Astrocyte (in vitro differentiated cells and primary cell): ENCODE measurements around the gene ATN1.
"Not testable (repeated sequence)": the region's sequence is repeated elsewhere in the genome, so short reads cannot be mapped to it uniquely, and the experiment has no call there.

Experiments used
- EZH2 ChIP-seq: IDR thresholded peaks from 2 replicates; pipeline ENCODE4 v1.6.1; 2012; ENCODE audit warnings: mild to moderate bottlenecking, low read length, inconsistent platforms; ENCODE audit not compliant: insufficient read depth
- TF ChIP-seq, protein P1 (sequence below): IDR thresholded peaks from 2 replicates; pipeline ENCODE4 v1.5.1; 2011; ENCODE audit warnings: low read depth, mild to moderate bottlenecking, inconsistent platforms, low read length, moderate library complexity; ENCODE audit not compliant: insufficient read depth

DNA sequence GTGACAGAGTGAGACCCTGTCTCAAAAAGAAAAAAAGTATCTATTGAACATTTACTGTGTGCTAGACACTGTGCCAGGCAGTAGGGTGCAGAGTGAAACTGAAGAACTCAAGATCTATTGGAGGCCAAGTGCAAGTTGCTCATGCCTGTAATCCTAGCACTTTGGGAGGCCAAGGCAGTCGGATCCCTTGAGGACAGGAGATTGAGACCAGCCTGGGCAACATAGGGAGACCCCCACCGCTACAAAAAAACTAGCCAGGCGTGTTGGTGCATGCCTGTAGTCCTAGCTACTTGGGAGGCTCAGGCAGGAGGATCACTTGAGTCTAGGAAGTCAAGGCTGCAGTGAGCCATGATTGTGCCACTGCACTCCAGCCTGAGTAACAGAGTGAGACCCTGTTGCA lies 35.1 kb upstream of the ATN1 start:
- TF ChIP-seq, protein P1, sequence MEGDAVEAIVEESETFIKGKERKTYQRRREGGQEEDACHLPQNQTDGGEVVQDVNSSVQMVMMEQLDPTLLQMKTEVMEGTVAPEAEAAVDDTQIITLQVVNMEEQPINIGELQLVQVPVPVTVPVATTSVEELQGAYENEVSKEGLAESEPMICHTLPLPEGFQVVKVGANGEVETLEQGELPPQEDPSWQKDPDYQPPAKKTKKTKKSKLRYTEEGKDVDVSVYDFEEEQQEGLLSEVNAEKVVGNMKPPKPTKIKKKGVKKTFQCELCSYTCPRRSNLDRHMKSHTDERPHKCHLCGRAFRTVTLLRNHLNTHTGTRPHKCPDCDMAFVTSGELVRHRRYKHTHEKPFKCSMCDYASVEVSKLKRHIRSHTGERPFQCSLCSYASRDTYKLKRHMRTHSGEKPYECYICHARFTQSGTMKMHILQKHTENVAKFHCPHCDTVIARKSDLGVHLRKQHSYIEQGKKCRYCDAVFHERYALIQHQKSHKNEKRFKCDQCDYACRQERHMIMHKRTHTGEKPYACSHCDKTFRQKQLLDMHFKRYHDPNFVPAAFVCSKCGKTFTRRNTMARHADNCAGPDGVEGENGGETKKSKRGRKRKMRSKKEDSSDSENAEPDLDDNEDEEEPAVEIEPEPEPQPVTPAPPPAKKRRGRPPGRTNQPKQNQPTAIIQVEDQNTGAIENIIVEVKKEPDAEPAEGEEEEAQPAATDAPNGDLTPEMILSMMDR: not testable (repeated sequence)
- TF ChIP-seq EZH2: not testable (repeated sequence)
